ENCODE data around the gene CRYZL1.

GRCh38 chr21:33674226-33674625 is 32.7 kb upstream of the CRYZL1 start:
- TF ChIP-seq CTCF (IDR thresholded peaks at IDR 0.05; ENCODE audit: low read depth, low read length), result no peak
- TF ChIP-seq EZH2phosphoT487 (IDR thresholded peaks at IDR 0.05; ENCODE audit: low read depth), result no peak

Measured in OCI-LY3 (cell line).